K562 (cell line): ENCODE results near the gene SPIN1. TPM values are rescaled to one million over a fixed set of nuclear protein-coding genes. Genes with fewer than 3 reads are reported as not detected.

Experiments
- ADNP ChIP-seq: fragments of 200-800 bp; sonication (Bioruptor generic); IDR thresholded peaks from 2 replicates; pipeline ENCODE4 v1.6.1; 2016; ENCODE audit warnings: missing genetic modification characterization, missing compliant biosample characterization
- ATF7 ChIP-seq: fragments of 450-650 bp; IDR thresholded peaks from 2 replicates; pipeline ENCODE4 v1.7.1; 2014; ENCODE audit warnings: mild to moderate bottlenecking, moderate library complexity
- BMI1 ChIP-seq: fragments of 150-350 bp; IDR thresholded peaks from 2 replicates; pipeline ENCODE4 v1.6.1; 2014; ENCODE audit warnings: low read length
- C11orf30 ChIP-seq: fragments of 450-650 bp; IDR thresholded peaks from 2 replicates; pipeline ENCODE4 v1.6.1; 2016; ENCODE audit warnings: low read depth, mild to moderate bottlenecking
- CBX1 ChIP-seq: sonication (generic); IDR thresholded peaks from 2 replicates; pipeline ENCODE4 v1.6.1; 2016; ENCODE audit warnings: antibody characterized with exemption, low read depth, mild to moderate bottlenecking
- COPS2 ChIP-seq: fragments of 450-650 bp; conservative IDR thresholded peaks from 2 replicates; pipeline ENCODE4 v1.6.1; 2016; ENCODE audit warnings: mild to moderate bottlenecking, moderate library complexity
- CXXC5 ChIP-seq: fragments of 250-450 bp; sonication (Bioruptor Pico); IDR thresholded peaks from 2 replicates; pipeline ENCODE4 v1.8.0; 2022; ENCODE audit warnings: inconsistent platforms, mild to moderate bottlenecking, moderate library complexity
- DLX4 ChIP-seq: fragments of 250-450 bp; sonication (Bioruptor Pico); IDR thresholded peaks from 2 replicates; pipeline ENCODE4 v1.6.1; 2021; ENCODE audit warnings: mild to moderate bottlenecking
- FIP1L1 ChIP-seq: fragments of 200-400 bp; formaldehyde crosslinking; IDR thresholded peaks from 2 replicates; pipeline ENCODE4 v1.6.1; 2018; ENCODE audit warnings: mild to moderate bottlenecking, low read depth, low read length; ENCODE audit not compliant: poor library complexity, severe bottlenecking
- GMEB1 ChIP-seq: fragments of 250-450 bp; sonication (Bioruptor Pico); IDR thresholded peaks from 2 replicates; pipeline ENCODE4 v1.4.0; 2020; ENCODE audit warnings: mild to moderate bottlenecking
- HNRNPK ChIP-seq: fragments of 200-400 bp; formaldehyde crosslinking; IDR thresholded peaks from one replicate; pipeline ENCODE4 v1.6.1; 2018; ENCODE audit warnings: mild to moderate bottlenecking, low read depth, low read length; ENCODE audit not compliant: poor library complexity, severe bottlenecking
- JUNB ChIP-seq: fragments of 450-650 bp; formaldehyde crosslinking; conservative IDR thresholded peaks from 2 replicates; pipeline ENCODE4 v1.4.0; 2020; ENCODE audit warnings: mild to moderate bottlenecking
- MAFG ChIP-seq: fragments of 450-650 bp; conservative IDR thresholded peaks from 2 replicates; pipeline ENCODE4 v1.6.1; 2016; ENCODE audit warnings: missing genetic modification characterization, missing compliant biosample characterization
- NFIX ChIP-seq: fragments of 250-450 bp; sonication (Bioruptor Pico); IDR thresholded peaks from 2 replicates; pipeline ENCODE4 v1.4.0; 2020; ENCODE audit warnings: low read depth, mild to moderate bottlenecking, moderate library complexity
- POLR2B ChIP-seq: fragments of 450-650 bp; IDR thresholded peaks from 2 replicates; pipeline ENCODE4 v1.6.1; 2018; ENCODE audit warnings: low read depth; ENCODE audit not compliant: partially characterized antibody
- RB1 ChIP-seq: fragments of 450-650 bp; IDR thresholded peaks from 2 replicates; pipeline ENCODE4 v1.6.1; 2017; ENCODE audit warnings: low read depth, mild to moderate bottlenecking
- TRIM24 ChIP-seq, 2 experiments: fragments of 450-650 bp; IDR thresholded peaks; 2 replicates each; pipeline ENCODE4 v1.6.1; 2016
- ZBTB17 ChIP-seq: fragments of 450-650 bp; formaldehyde crosslinking; IDR thresholded peaks from 2 replicates; pipeline ENCODE4 v1.4.0; 2020; ENCODE audit warnings: mild to moderate bottlenecking
- ZNF316 ChIP-seq: fragments of 450-650 bp; IDR thresholded peaks from 2 replicates; pipeline ENCODE4 v1.6.1; 2016
- ZNF696 ChIP-seq: fragments of 250-450 bp; sonication (Bioruptor Pico); conservative IDR thresholded peaks from 2 replicates; pipeline ENCODE4 v1.4.0; 2020; ENCODE audit warnings: mild to moderate bottlenecking, moderate library complexity
- ZNF79 ChIP-seq: fragments of 250-450 bp; sonication (Bioruptor Pico); IDR thresholded peaks from 2 replicates; pipeline ENCODE4 v1.4.0; 2020; ENCODE audit warnings: low read depth, mild to moderate bottlenecking, moderate library complexity
- polyA plus RNA-seq, 8 experiments: library from polyadenylated mRNA; depleted of rRNA in 4 of 8; stranded (reverse) in 5 of 8; unstranded in 3 of 8; fragments of >200 nt; fragmentation: Nextera tagmentation in 2 of 8; fragmentation: Illumina TruSeq in 1 of 8; extraction: Ambion mirVana in 2 of 8; extraction: Trizol in 1 of 8; gene quantifications; 2 replicates each; pipeline versions ENCODE4 v1.2.1 to v1.2.3, GENCODE V29; 2011 to 2014; ENCODE audit warnings: inconsistent platforms in 1 of 8, missing spikeins in 1 of 8
- total RNA-seq, 7 experiments: library from RNA; depleted of rRNA in 6 of 7; stranded (reverse); fragments of >200 nt in 6 of 7; fragmentation: Illumina TruSeq in 2 of 7; extraction: Trizol in 2 of 7; gene quantifications; 2 replicates each; pipeline versions ENCODE4 v1.2.1 to v1.2.3, GENCODE V29; 2011 to 2021; ENCODE audit warnings: low replicate concordance in 1 of 7

SPIN1 gene
- total and polyA plus RNA-seq, 9 of the 15 experiments (the other 6 are each of a cell fraction or from before 2014, with no cell fraction given): 7.4 to 25.7 (median 15.6) TPM

- no peak for TF ChIP-seq HNRNPK
- TF ChIP-seq ZNF696 (CRISPR knock-in tag): no peak
- no peak for TF ChIP-seq NFIX (CRISPR knock-in tag)
- TF ChIP-seq GMEB1 (CRISPR knock-in tag): no peak
- TF ChIP-seq FIP1L1: no peak
- peak; percentile 92 for TF ChIP-seq ZNF316
- no peak for TF ChIP-seq DLX4 (CRISPR knock-in tag)
- no peak for TF ChIP-seq CBX1
- TF ChIP-seq POLR2B: no peak
- peak; percentile 71 for TF ChIP-seq MAFG (tag)
- no peak for TF ChIP-seq TRIM24 (IDR thresholded peaks at IDR 0.05)
- no peak for TF ChIP-seq RB1
- no peak for TF ChIP-seq ADNP (tag)
- TF ChIP-seq COPS2: no peak
- TF ChIP-seq JUNB (CRISPR knock-in tag): no peak
- no peak for TF ChIP-seq CXXC5 (CRISPR knock-in tag)
- peak; percentile 84 for TF ChIP-seq C11orf30
- no peak for TF ChIP-seq ZBTB17 (CRISPR knock-in tag)
- TF ChIP-seq ATF7: no peak
- no peak for TF ChIP-seq ZNF79 (CRISPR knock-in tag)
- no peak for TF ChIP-seq BMI1
These were observed 2.2 kb downstream of the SPIN1 start (continued) for GRCh38 chr9:88390371-88390990.
